T-helper 17 cell (primary cell): Measurements from ENCODE around the gene TCFL5. TPM values are rescaled to one million over a fixed set of nuclear protein-coding genes. Genes with fewer than 3 reads are reported as not detected.

ENCODE experiments used
- ATAC-seq: fragments of 150-1000 bp; cut with Tn5 transposase; 2 replicates; pipeline ENCODE4 v1.10.0; 2021; ENCODE audit warnings: mild to moderate bottlenecking, moderate library complexity
- DNase-seq, 3 donors: peaks; one replicate each; pipeline versions ENCODE4 v3.0.0 to v3.0.0-alpha.2; 2020 to 2021
- H3K9me3 ChIP-seq: one replicate; pipeline ENCODE4 v1.7.0; 2013; ENCODE audit warnings: low read length, mild to moderate bottlenecking; ENCODE audit not compliant: control insufficient read depth, poor library complexity, severe bottlenecking
- H3K27ac Mint-ChIP-seq: one replicate; pipeline ENCODE4 v1.8.0; 2022; ENCODE audit warnings: mild to moderate bottlenecking, moderate library complexity, mixed read lengths
- H3K27me3 Mint-ChIP-seq: one replicate; pipeline ENCODE4 v1.8.0; 2022; ENCODE audit warnings: mixed read lengths
- H3K36me3 Mint-ChIP-seq: one replicate; pipeline ENCODE4 v1.8.0; 2022; ENCODE audit warnings: low read depth, mixed read lengths
- H3K4me1 Mint-ChIP-seq: one replicate; pipeline ENCODE4 v1.8.0; 2022; ENCODE audit warnings: mild to moderate bottlenecking, mixed read lengths
- H3K4me3 Mint-ChIP-seq: one replicate; pipeline ENCODE4 v1.8.0; 2022; ENCODE audit warnings: mild to moderate bottlenecking, moderate library complexity, mixed read lengths
- total RNA-seq, 4 donors: library from RNA in 2 of 4; stranded (reverse) in 2 of 4; gene quantifications; one replicate each; pipeline ENCODE4 v1.2.3 and lab custom pipeline; 2022 to 2026

Gene TCFL5
- total RNA-seq, 2 donors from 2014 or later = 4.4 to 5.0 TPM

- H3K4me1 Mint-ChIP-seq = peaks cover 2% of the 10 kb centered on the region
- H3K9me3 ChIP-seq = no peaks in the 10 kb centered on the region
- DNase-seq (no peak), ATAC-seq (no peak)
- peaks cover 15% of the 10 kb centered on the region for H3K27me3 Mint-ChIP-seq
- H3K36me3 Mint-ChIP-seq = peaks cover 2% of the 10 kb centered on the region
- H3K4me3 Mint-ChIP-seq = no peak overlapping the region
- H3K27ac Mint-ChIP-seq = no peak overlapping the region
Observed at GRCh38 chr20:62837790-62838127, 23.9 kb downstream of the TCFL5 start.

- Mint-ChIP-seq H3K36me3 (peaks cover 2% of the 10 kb centered on the region), H3K4me3 (no peak overlapping the region), H3K4me1 (peaks cover 4% of the 10 kb centered on the region), H3K27ac (no peak overlapping the region), H3K27me3 (peaks cover 15% of the 10 kb centered on the region)
- DNase-seq (no peak), ATAC-seq (no peak)
- H3K9me3 ChIP-seq = no peaks in the 10 kb centered on the region
Observed at GRCh38 chr20:62836967-62837490, 24.6 kb downstream of the TCFL5 start.

GRCh38 chr20:62835931-62836861 is 25.4 kb downstream of the TCFL5 start:
- ATAC-seq (no peak), DNase-seq (no peak)
- H3K36me3 Mint-ChIP-seq = peaks cover 2% of the 10 kb centered on the region
- H3K4me1 Mint-ChIP-seq = peaks cover 4% of the 10 kb centered on the region
- H3K27me3 Mint-ChIP-seq = peaks cover 15% of the 10 kb centered on the region
- H3K4me3 Mint-ChIP-seq = no peak overlapping the region
- no peaks in the 10 kb centered on the region for H3K9me3 ChIP-seq
- H3K27ac Mint-ChIP-seq = no peak overlapping the region

GRCh38 chr20:62834967-62835730 is 26.5 kb downstream of the TCFL5 start:
- DNase-seq (no peak), ATAC-seq (no peak)
- H3K27me3 Mint-ChIP-seq = peaks cover 15% of the 10 kb centered on the region
- no peaks in the 10 kb centered on the region for H3K9me3 ChIP-seq
- no peak overlapping the region for H3K27ac Mint-ChIP-seq
- peaks cover 4% of the 10 kb centered on the region for H3K4me1 Mint-ChIP-seq
- peaks cover 2% of the 10 kb centered on the region for H3K36me3 Mint-ChIP-seq
- H3K4me3 Mint-ChIP-seq = no peak overlapping the region

GRCh38 chr20:62832951-62833391 is 28.7 kb downstream of the TCFL5 start:
- DNase-seq = no peak
- Mint-ChIP-seq H3K27me3 (peaks cover 15% of the 10 kb centered on the region), H3K36me3 (peaks cover 2% of the 10 kb centered on the region), H3K27ac (no peak overlapping the region), H3K4me3 (no peak overlapping the region), H3K4me1 (peaks cover 4% of the 10 kb centered on the region)
- no peaks in the 10 kb centered on the region for H3K9me3 ChIP-seq
- no peak for ATAC-seq

GRCh38 chr20:62832212-62832922 is 29.3 kb downstream of the TCFL5 start:
- DNase-seq (peak in 1 of 3 donors; percentile 25), ATAC-seq (no peak)
- no peaks in the 10 kb centered on the region for H3K9me3 ChIP-seq
- H3K4me1 Mint-ChIP-seq = peaks cover 4% of the 10 kb centered on the region
- H3K4me3 Mint-ChIP-seq = no peak overlapping the region
- no peak overlapping the region for H3K27ac Mint-ChIP-seq
- H3K36me3 Mint-ChIP-seq = peaks cover 2% of the 10 kb centered on the region
- peaks cover 12% of the 10 kb centered on the region for H3K27me3 Mint-ChIP-seq

GRCh38 chr20:62831854-62832211 is 29.8 kb downstream of the TCFL5 start:
- Mint-ChIP-seq H3K27me3 (peaks cover 8% of the 10 kb centered on the region), H3K4me3 (no peak overlapping the region), H3K36me3 (peaks cover 2% of the 10 kb centered on the region), H3K27ac (no peak overlapping the region), H3K4me1 (peaks cover 4% of the 10 kb centered on the region)
- no peaks in the 10 kb centered on the region for H3K9me3 ChIP-seq
- DNase-seq (no peak), ATAC-seq (no peak)

GRCh38 chr20:62831361-62831788 is 30.2 kb downstream of the TCFL5 start:
- Mint-ChIP-seq H3K4me1 (peaks cover 4% of the 10 kb centered on the region), H3K27ac (no peak overlapping the region), H3K4me3 (no peak overlapping the region), H3K27me3 (peaks cover 8% of the 10 kb centered on the region), H3K36me3 (peaks cover 2% of the 10 kb centered on the region)
- DNase-seq = no peak
- H3K9me3 ChIP-seq = no peaks in the 10 kb centered on the region
- no peak for ATAC-seq

- H3K4me1 Mint-ChIP-seq = peaks cover 4% of the 10 kb centered on the region
- H3K9me3 ChIP-seq = no peaks in the 10 kb centered on the region
- peaks cover 2% of the 10 kb centered on the region for H3K36me3 Mint-ChIP-seq
- H3K4me3 Mint-ChIP-seq = no peak overlapping the region
- DNase-seq = no peak
- no peak for ATAC-seq
- H3K27me3 Mint-ChIP-seq = peaks cover 8% of the 10 kb centered on the region
- no peak overlapping the region for H3K27ac Mint-ChIP-seq
Observed at GRCh38 chr20:62830821-62831220, 30.8 kb downstream of the TCFL5 start.

GRCh38 chr20:62830251-62830650 is 31.4 kb downstream of the TCFL5 start:
- H3K4me1 Mint-ChIP-seq = peaks cover 2% of the 10 kb centered on the region
- ATAC-seq (no peak), DNase-seq (no peak)
- peaks cover 5% of the 10 kb centered on the region for H3K27me3 Mint-ChIP-seq
- no peaks in the 10 kb centered on the region for H3K36me3 Mint-ChIP-seq
- no peak overlapping the region for H3K27ac Mint-ChIP-seq
- H3K9me3 ChIP-seq = no peaks in the 10 kb centered on the region
- H3K4me3 Mint-ChIP-seq = no peak overlapping the region

GRCh38 chr20:62829231-62830230 is 32.1 kb downstream of the TCFL5 start:
- Mint-ChIP-seq H3K4me1 (peaks cover 2% of the 10 kb centered on the region), H3K4me3 (no peak overlapping the region)
- DNase-seq = no peak

More at GRCh38 chr20:62829231-62830230, 32.1 kb downstream of the TCFL5 start:
- H3K27ac Mint-ChIP-seq = no peak overlapping the region
- no peaks in the 10 kb centered on the region for H3K36me3 Mint-ChIP-seq
- no peaks in the 10 kb centered on the region for H3K9me3 ChIP-seq
- ATAC-seq = no peak
- no peaks in the 10 kb centered on the region for H3K27me3 Mint-ChIP-seq
